GM12873 (cell line): ENCODE results near the gene RNASE13.

Source experiments
- TF ChIP-seq, protein P1 (sequence below): IDR thresholded peaks from 2 replicates; pipeline ENCODE4 v1.5.1; 2012; ENCODE audit warnings: low read depth, mild to moderate bottlenecking, moderate library complexity, low read length, control low read depth; ENCODE audit not compliant: insufficient read depth; ENCODE audit errors: missing control alignments

RNASE13 gene

DNA sequence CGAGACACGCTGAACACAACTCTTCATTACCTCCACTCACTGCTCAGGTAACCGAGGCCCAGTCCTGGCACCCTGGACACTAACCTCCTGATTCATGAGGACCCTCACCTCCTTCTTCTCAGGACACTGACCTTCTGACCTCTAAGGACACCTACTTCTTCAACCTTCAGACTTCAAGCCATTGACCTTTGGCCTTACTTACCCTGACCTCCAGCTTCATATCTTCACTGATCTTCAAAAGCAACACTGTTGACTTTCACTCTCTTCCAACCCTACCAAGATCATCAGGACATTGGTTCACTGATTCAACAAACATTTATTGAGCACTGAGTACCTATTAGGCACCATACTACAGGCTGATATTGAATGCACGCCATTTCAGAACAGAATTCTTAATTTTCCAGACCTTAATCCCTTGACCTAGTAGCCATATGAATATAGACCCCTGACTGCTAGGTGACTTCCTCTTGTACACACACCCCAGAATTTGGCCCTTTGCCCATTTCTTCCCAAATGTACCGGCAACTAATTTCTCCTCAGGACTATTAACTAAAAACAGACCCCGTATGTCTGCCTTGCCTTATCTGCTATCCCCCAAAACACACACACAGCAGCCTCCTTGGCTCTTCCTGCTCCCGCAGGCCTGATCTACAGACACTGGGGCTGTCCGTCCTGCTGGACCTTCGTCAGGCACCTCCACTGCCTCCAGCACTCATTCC, 41.3 kb upstream of the RNASE13 start:
- TF ChIP-seq, protein P1, sequence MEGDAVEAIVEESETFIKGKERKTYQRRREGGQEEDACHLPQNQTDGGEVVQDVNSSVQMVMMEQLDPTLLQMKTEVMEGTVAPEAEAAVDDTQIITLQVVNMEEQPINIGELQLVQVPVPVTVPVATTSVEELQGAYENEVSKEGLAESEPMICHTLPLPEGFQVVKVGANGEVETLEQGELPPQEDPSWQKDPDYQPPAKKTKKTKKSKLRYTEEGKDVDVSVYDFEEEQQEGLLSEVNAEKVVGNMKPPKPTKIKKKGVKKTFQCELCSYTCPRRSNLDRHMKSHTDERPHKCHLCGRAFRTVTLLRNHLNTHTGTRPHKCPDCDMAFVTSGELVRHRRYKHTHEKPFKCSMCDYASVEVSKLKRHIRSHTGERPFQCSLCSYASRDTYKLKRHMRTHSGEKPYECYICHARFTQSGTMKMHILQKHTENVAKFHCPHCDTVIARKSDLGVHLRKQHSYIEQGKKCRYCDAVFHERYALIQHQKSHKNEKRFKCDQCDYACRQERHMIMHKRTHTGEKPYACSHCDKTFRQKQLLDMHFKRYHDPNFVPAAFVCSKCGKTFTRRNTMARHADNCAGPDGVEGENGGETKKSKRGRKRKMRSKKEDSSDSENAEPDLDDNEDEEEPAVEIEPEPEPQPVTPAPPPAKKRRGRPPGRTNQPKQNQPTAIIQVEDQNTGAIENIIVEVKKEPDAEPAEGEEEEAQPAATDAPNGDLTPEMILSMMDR, result no peak

DNA sequence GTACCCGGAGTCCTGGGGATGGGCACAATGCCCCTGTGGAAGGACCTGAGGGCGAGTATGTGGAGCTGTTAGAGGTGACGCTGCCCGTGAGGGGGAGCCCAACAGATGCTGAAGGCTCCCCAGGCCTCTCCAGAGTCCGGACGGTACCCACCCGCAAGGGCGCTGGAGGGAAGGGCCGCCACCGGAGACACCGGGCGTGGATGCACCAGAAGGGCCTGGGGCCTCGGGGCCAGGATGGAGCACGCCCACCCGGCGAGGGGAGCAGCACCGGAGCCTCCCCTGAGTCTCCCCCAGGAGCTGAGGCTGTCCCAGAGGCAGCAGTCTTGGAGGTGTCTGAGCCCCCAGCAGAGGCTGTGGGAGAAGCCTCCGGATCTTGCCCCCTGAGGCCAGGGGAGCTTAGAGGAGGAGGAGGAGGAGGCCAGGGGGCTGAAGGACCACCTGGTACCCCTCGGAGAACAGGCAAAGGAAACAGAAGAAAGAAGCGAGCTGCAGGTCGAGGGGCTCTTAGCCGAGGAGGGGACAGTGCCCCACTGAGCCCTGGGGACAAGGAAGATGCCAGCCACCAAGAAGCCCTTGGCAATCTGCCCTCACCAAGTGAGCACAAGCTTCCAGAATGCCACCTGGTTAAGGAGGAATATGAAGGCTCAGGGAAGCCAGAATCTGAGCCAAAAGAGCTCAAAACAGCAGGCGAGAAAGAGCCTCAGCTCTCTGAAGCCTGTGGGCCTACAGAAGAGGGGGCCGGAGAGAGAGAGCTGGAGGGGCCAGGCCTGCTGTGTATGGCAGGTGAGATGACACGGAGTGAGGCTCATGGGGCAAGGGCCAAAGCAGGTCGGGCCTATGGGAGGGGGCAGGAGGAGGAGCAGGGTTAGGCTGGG, 40.0 kb upstream of the RNASE13 start:
- TF ChIP-seq, protein P1, result no peak

DNA sequence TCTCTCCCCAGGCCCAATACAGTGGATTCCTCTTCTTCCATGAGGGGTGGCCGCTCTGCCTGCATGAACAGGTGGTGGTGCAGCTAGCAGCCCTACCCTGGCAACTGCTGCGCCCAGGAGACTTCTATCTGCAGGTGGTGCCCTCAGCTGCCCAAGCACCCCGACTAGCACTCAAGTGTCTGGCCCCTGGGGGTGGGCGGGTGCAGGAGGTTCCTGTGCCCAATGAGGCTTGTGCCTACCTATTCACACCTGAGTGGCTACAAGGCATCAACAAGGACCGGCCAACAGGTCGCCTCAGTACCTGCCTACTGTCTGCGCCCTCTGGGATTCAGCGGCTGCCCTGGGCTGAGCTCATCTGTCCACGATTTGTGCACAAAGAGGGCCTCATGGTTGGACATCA, 39.3 kb upstream of the RNASE13 start:
- TF ChIP-seq, protein P1, result no peak

DNA sequence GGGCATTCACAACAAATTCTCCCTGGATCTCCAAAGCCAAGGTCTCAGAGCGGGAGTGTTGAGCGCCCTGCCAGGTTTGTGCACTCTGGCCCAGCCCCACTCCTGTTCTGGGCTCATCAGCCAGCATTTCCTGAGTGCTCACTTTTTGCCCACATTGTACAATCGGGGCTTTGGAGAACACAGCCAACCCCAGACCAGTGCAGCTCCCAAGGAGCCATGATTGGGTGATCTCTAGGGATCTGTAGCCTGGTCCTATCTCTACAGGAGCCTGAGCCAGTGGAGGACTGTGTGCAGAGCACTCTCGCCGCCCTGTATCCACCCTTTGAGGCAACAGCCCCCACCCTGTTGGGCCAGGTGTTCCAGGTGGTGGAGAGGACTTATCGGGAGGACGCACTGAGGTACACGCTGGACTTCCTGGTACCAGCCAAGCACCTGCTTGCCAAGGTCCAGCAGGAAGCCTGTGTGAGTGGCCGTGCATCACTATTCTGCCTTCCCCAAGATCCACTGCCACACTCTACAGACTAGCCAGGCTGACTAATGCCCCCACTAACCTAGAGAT, 38.3 kb upstream of the RNASE13 start:
- TF ChIP-seq, protein P1, result no peak

DNA sequence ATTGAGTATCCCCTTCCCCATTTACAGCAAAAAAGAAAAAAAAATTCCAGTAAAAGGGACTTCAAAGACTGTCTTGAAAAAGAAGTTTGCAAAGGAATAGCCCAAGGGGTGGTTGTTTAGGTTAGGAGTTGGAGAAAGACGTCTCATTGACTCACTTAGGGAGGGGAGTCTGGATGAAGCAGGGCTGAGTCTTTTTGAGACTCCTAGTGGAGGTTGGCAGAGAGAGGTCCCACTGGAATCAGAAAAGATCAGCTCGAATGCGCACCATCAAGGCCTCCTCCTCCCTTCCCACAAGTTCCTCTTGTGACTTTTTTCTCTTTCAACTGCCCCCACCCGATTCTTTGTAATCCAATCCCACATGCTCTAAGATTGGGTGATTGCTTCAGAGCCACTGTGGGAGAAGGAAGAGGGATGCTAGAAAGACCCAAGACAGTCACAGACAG, 37.4 kb upstream of the RNASE13 start:
- TF ChIP-seq, protein P1, result no peak

DNA sequence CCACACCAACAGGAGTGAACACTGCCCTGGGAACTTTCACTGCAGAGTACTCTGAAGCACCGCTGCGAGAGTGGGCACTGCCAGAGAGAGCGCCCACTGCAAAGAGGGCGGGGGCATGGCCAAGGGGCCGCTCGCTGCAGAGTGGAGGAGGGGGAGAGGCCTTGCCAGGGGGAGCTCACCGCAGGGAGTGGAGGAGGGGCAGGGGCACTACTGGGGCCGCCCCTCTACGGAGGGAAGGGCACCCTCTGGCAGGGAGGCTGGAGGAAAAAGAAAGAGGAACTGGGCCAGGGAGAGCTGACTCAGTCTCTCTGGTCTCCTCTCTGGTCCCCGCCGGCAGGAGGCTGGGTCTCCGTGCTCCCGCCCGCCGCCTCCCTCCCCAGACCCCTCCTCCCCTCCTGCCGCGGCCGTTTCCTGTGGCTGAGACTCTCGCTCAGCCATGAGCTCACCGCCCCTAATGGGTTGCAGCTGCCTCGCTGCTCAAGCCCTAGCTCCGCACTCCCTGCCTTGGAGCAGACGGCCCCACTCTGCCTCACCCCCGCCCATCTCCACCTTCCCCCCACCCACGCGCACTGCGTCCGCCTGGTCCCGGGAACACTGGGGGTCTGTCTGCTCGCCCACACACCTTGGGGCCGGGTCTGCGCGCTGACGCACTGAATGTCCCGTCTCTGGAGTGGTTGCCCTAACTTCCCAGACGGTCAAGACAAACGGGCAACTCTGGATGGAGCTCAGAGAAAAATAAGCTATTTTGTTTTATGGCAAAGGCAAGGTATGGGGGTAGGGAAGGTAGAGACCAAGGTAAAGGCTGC, 36.8 kb upstream of the RNASE13 start:
- TF ChIP-seq, protein P1, result no peak
